ENCODE results near the gene KLF11.

DNA sequence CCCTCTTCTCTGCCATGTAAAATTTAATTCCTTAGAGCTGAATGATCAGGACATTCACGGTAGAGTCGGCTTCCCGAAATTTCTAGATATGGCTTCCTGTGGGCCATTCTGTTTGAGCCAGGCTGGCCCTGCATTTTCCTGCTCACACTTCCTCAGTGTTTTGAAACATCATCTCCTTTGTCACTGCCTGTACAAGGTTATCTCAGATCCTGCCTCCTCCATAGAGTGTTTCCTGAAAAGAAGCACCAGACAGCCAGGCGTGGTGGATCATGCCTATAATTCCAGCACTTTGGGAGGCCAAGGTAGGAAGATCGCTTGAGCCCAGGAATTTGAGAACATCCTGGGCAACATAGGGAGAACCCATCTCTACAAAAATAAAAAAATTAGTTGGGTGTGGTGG lies 48.3 kb upstream of the KLF11 start:
- TF ChIP-seq, protein P1, sequence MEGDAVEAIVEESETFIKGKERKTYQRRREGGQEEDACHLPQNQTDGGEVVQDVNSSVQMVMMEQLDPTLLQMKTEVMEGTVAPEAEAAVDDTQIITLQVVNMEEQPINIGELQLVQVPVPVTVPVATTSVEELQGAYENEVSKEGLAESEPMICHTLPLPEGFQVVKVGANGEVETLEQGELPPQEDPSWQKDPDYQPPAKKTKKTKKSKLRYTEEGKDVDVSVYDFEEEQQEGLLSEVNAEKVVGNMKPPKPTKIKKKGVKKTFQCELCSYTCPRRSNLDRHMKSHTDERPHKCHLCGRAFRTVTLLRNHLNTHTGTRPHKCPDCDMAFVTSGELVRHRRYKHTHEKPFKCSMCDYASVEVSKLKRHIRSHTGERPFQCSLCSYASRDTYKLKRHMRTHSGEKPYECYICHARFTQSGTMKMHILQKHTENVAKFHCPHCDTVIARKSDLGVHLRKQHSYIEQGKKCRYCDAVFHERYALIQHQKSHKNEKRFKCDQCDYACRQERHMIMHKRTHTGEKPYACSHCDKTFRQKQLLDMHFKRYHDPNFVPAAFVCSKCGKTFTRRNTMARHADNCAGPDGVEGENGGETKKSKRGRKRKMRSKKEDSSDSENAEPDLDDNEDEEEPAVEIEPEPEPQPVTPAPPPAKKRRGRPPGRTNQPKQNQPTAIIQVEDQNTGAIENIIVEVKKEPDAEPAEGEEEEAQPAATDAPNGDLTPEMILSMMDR (IDR thresholded peaks at IDR 0.05; ENCODE audit: control extremely low read depth in 1 of 3, insufficient read depth in 1 of 3, low read depth in 1 of 3, low read length in 3 of 3): no peak
- TF ChIP-seq GABPA (IDR thresholded peaks at IDR 0.05; ENCODE audit: borderline replicate concordance, insufficient read depth, low read length) (no peak), NANOG (IDR thresholded peaks at IDR 0.05; ENCODE audit: insufficient read depth, low read depth, low read length, poor library complexity, severe bottlenecking) (no peak), YY1 (IDR thresholded peaks at IDR 0.05; ENCODE audit: low read depth, low read length) (no peak), KDM5A (IDR thresholded peaks at IDR 0.05; ENCODE audit: low read length) (no peak), HDAC2 (IDR thresholded peaks at IDR 0.05; ENCODE audit: borderline replicate concordance in 1 of 2, low read depth in 2 of 2, low read length in 2 of 2) (no peak), SP2 (IDR thresholded peaks at IDR 0.05; ENCODE audit: low read length) (no peak)
